GM12874 (cell line): ENCODE data around the gene WASF3.

Source experiments
- TF ChIP-seq, protein P1 (sequence below): IDR thresholded peaks from 2 replicates; pipeline ENCODE4 v1.5.1; 2011; ENCODE audit warnings: low read depth, mild to moderate bottlenecking, control low read depth, low read length, moderate library complexity; ENCODE audit not compliant: insufficient read depth

WASF3 gene

DNA sequence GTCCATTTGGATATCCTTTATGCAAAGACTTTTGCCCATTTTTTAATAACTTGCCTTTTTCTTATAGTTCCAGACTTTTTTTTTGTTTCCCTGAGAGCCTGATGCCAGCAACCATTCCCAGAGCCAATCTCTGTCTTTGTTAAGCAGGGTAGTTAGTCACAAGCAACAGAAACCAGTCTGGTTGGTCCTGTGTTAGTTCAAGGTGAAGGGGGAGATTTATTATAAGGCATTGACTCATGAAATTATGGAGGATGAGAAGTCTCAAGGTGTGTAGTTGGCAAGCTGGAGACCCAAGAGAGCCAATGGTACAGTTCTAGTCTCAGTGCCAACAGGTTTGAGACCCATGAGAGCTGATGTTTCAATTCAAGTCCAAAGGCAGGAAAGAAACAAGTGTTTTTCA is 170.2 kb downstream of the WASF3 start:
- TF ChIP-seq, protein P1, sequence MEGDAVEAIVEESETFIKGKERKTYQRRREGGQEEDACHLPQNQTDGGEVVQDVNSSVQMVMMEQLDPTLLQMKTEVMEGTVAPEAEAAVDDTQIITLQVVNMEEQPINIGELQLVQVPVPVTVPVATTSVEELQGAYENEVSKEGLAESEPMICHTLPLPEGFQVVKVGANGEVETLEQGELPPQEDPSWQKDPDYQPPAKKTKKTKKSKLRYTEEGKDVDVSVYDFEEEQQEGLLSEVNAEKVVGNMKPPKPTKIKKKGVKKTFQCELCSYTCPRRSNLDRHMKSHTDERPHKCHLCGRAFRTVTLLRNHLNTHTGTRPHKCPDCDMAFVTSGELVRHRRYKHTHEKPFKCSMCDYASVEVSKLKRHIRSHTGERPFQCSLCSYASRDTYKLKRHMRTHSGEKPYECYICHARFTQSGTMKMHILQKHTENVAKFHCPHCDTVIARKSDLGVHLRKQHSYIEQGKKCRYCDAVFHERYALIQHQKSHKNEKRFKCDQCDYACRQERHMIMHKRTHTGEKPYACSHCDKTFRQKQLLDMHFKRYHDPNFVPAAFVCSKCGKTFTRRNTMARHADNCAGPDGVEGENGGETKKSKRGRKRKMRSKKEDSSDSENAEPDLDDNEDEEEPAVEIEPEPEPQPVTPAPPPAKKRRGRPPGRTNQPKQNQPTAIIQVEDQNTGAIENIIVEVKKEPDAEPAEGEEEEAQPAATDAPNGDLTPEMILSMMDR, result no peak

GRCh38 chr13:26735677-26736076 is 178.2 kb downstream of the WASF3 start:
- TF ChIP-seq, protein P1, result no peak
